IMR-90 (cell line): ENCODE measurements around the gene INPPL1. TPM values are rescaled to one million over a fixed set of nuclear protein-coding genes. Genes with fewer than 3 reads are reported as not detected.

Source experiments
- ATAC-seq: fragments of 200-7000 bp; cut with Tn5 transposase; 2 replicates; pipeline ENCODE4 v1.9.1; 2020; ENCODE audit warnings: low read depth, mild to moderate bottlenecking, moderate library complexity
- BruUV-seq: library from RNA; stranded (reverse); fragments of 400-500 nt; replicated peaks from 2 replicates; lab custom pipeline; 2021; lab: Mats Ljungman, UMichigan
- CTCF ChIA-PET: fragments of 300-600 bp; formaldehyde crosslinking; extraction: SDS; loops from one replicate; lab custom pipeline; 2021; ENCODE audit warnings: antibody characterized with exemption; lab: Yijun Ruan, JAX
- POLR2A ChIA-PET: fragments of 300-600 bp; sonication (Branson Sonifier 250); formaldehyde crosslinking; loops from one replicate; lab custom pipeline; 2022; ENCODE audit warnings: antibody characterized with exemption; ENCODE audit not compliant: unreplicated experiment; lab: Charles Lee
- DNase-seq: peaks from one replicate; pipeline ENCODE4 v3.0.0; 2013
- H2AFZ ChIP-seq: replicated peaks from 2 replicates; pipeline ENCODE3; 2013; ENCODE audit warnings: low read length, mild to moderate bottlenecking; ENCODE audit not compliant: poor library complexity
- H2AK5ac ChIP-seq: 2 replicates; pipeline ENCODE4 v1.6.1; 2013; ENCODE audit warnings: low read depth, low read length, inconsistent platforms
- H2AK9ac ChIP-seq: replicated peaks from 2 replicates; pipeline ENCODE3; 2013; ENCODE audit warnings: mild to moderate bottlenecking, low read depth, low read length, moderate library complexity; ENCODE audit not compliant: poor library complexity
- H2BK120ac ChIP-seq: 2 replicates; pipeline ENCODE4 v1.6.1; 2013; ENCODE audit warnings: low read depth, low read length, inconsistent platforms
- H2BK15ac ChIP-seq: 3 replicates; pipeline ENCODE4 v1.6.1; 2013; ENCODE audit warnings: low read depth, low read length, inconsistent platforms
- H2BK20ac ChIP-seq: 2 replicates; pipeline ENCODE4 v1.6.1; 2013; ENCODE audit warnings: low read depth, mild to moderate bottlenecking, inconsistent platforms, low read length, moderate library complexity
- H2BK5ac ChIP-seq: 2 replicates; pipeline ENCODE4 v1.6.1; 2013; ENCODE audit warnings: mild to moderate bottlenecking, low read depth, low read length, inconsistent platforms; ENCODE audit not compliant: poor library complexity, severe bottlenecking
- H3K14ac ChIP-seq: replicated peaks from 2 replicates; pipeline ENCODE4 v1.6.1; 2013; ENCODE audit warnings: low read depth, low read length, inconsistent platforms
- H3K18ac ChIP-seq: 2 replicates; pipeline ENCODE4 v1.6.1; 2013; ENCODE audit warnings: low read depth, low read length, control low read depth
- H3K23ac ChIP-seq: 2 replicates; pipeline ENCODE4 v1.6.1; 2013; ENCODE audit warnings: low read depth, low read length, inconsistent platforms
- H3K27ac ChIP-seq: 2 replicates; pipeline ENCODE4 v1.5.1; 2013; ENCODE audit warnings: mild to moderate bottlenecking, control low read depth, low read length; ENCODE audit not compliant: insufficient read depth
- H3K27me3 ChIP-seq: 2 replicates; pipeline ENCODE4 v1.6.1; 2013; ENCODE audit warnings: low read length; ENCODE audit not compliant: control insufficient read depth, insufficient read depth
- H3K36me3 ChIP-seq: 2 replicates; pipeline ENCODE4 v1.6.1; 2013; ENCODE audit warnings: low read length, mixed read lengths; ENCODE audit not compliant: control insufficient read depth, insufficient read depth
- H3K4ac ChIP-seq: 2 replicates; pipeline ENCODE4 v1.6.1; 2013; ENCODE audit warnings: low read depth, low read length, inconsistent platforms
- H3K4me1 ChIP-seq: 2 replicates; pipeline ENCODE4 v1.6.1; 2013; ENCODE audit warnings: low read length, mixed read lengths; ENCODE audit not compliant: control insufficient read depth, insufficient read depth
- H3K4me2 ChIP-seq: 2 replicates; pipeline ENCODE4 v1.6.1; 2013; ENCODE audit warnings: low read depth, mild to moderate bottlenecking, control low read depth, low read length, moderate library complexity
- H3K4me3 ChIP-seq: 2 replicates; pipeline ENCODE4 v1.5.1; 2013; ENCODE audit warnings: low read depth, mild to moderate bottlenecking, control low read depth, low read length, moderate library complexity; ENCODE audit not compliant: insufficient read depth
- H3K56ac ChIP-seq: 2 replicates; pipeline ENCODE4 v1.6.1; 2013; ENCODE audit warnings: low read length, inconsistent platforms; ENCODE audit not compliant: insufficient read depth; ENCODE audit errors: extremely low read depth
- H3K79me1 ChIP-seq, 2 experiments: 2 replicates each; pipeline ENCODE4 v1.6.1; 2013; ENCODE audit warnings: low read length in 2 of 2, inconsistent platforms in 1 of 2, low read depth in 1 of 2
- H3K9ac ChIP-seq: 2 replicates; pipeline ENCODE4 v1.6.1; 2013; ENCODE audit warnings: low read depth, low read length, control low read depth
- H3K9me1 ChIP-seq: 2 replicates; pipeline ENCODE4 v1.6.1; 2013; ENCODE audit warnings: low read length, inconsistent platforms; ENCODE audit not compliant: insufficient read depth
- H3K9me3 ChIP-seq: 2 replicates; pipeline ENCODE4 v1.6.1; 2013; ENCODE audit warnings: low read length; ENCODE audit not compliant: control insufficient read depth, insufficient read depth
- H4K20me1 ChIP-seq: 2 replicates; pipeline ENCODE4 v1.6.1; 2013; ENCODE audit warnings: low read length, inconsistent platforms; ENCODE audit not compliant: insufficient read depth
- H4K5ac ChIP-seq: 2 replicates; pipeline ENCODE4 v1.6.1; 2013; ENCODE audit warnings: mild to moderate bottlenecking, low read depth, low read length, control low read depth
- H4K8ac ChIP-seq, 2 experiments: 2 replicates each; pipeline ENCODE4 v1.6.1; 2013; ENCODE audit warnings: low read depth in 2 of 2, low read length in 2 of 2, control low read depth in 1 of 2, inconsistent platforms in 1 of 2
- H4K91ac ChIP-seq: 2 replicates; pipeline ENCODE4 v1.6.1; 2013; ENCODE audit warnings: low read depth, low read length, inconsistent platforms; ENCODE audit not compliant: insufficient read depth
- CEBPB ChIP-seq: IDR thresholded peaks from 2 replicates; pipeline ENCODE4 v1.6.1; 2012; ENCODE audit warnings: low read depth, low read length, improper control_type of control experiment
- FOS ChIP-seq: fragments of 150-350 bp; IDR thresholded peaks from 2 replicates; pipeline ENCODE4 v1.6.1; 2016; ENCODE audit warnings: low read depth, low read length
- WGBS, 2 experiments: methylation state at CpG; one replicate each; pipeline versions ENCODE4 v1.1.5 to v1.1.7; 2013; ENCODE audit warnings: missing lambda C conversion rate in 2 of 2; ENCODE audit not compliant: insufficient read length in 1 of 2; ENCODE audit errors: extremely low coverage in 2 of 2; 5-methylcytosine and 5-hydroxymethylcytosine counted together
- dilution Hi-C: fragments of 300-500 bp; cut with HindIII; formaldehyde crosslinking; loops from one replicate; pipeline ENCODE4 v1.14.3; 2018; ENCODE audit warnings: low sequenced_read_pairs; ENCODE audit not compliant: unreplicated experiment
- in situ Hi-C: fragments of 300-500 bp; cut with MboI; formaldehyde crosslinking; loops from 3 replicates; pipeline ENCODE4 v1.14.3; 2019; ENCODE audit warnings: low sequenced_read_pairs, inconsistent platforms, mixed read lengths
- intact Hi-C: fragments of 100-400 bp; cut with micrococcal nuclease; formaldehyde crosslinking; loops from 2 replicates; pipeline ENCODE4 v1.10.0; 2022
- polyA plus RNA-seq, 3 experiments: library from polyadenylated mRNA; depleted of rRNA; stranded (reverse); fragments of >200 nt; gene quantifications; 2 replicates each; pipeline ENCODE4 v1.2.3, GENCODE V29; 2012; ENCODE audit warnings: low replicate concordance in 1 of 3
- total RNA-seq: library from RNA; depleted of rRNA; stranded (reverse); fragments of >200 nt; gene quantifications from 2 replicates; pipeline ENCODE4 v1.2.3, GENCODE V29; 2012

The INPPL1 gene
- total and polyA plus RNA-seq, 2 of the 4 experiments (the other 2 are of a cell fraction): 27.4 to 105 TPM

DNA sequence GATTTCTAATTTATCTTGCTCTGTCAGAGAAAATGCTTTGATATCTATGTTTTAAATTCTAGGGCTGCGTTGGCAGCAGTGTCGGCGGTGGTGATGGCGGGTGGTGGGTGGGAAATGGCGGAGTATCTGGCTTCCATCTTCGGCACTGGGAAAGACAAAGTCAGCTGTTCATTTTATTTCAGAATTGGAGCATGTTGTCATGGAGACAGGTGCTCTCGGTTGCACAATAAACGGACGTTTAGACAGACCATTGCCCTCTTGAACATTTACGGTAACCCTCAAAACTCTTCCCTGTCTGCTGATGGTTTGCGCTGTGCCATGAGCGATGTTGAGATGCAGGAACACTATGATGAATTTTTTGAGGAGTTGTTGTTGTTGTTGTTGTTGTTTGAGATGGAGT, 55.5 kb downstream of the INPPL1 start:
- no peaks in the 10 kb centered on the region for H3K4me1 ChIP-seq
- ChIA-PET POLR2A (no interaction called here), CTCF (no interaction called here)
- no peak overlapping the region for H3K4ac ChIP-seq
- no peak for DNase-seq
- no peak overlapping the region for H3K14ac ChIP-seq
- H3K79me1 ChIP-seq: no peaks in the 10 kb centered on the region
- dilution Hi-C loops (no loop called here), in situ Hi-C loops (no loop called here), intact Hi-C loops (no loop called here)
- H4K91ac ChIP-seq: no peak overlapping the region
- H3K27ac ChIP-seq: no peak overlapping the region
- no peaks in the 10 kb centered on the region for H4K20me1 ChIP-seq
- H2BK15ac ChIP-seq: no peak overlapping the region
- no peak overlapping the region for H4K5ac ChIP-seq
- TF ChIP-seq CEBPB (0 out of 2 replicates have a peak, but pooled peaks have one; percentile 25), FOS (no peak)
- peaks cover 6% of the 10 kb centered on the region for H3K27me3 ChIP-seq
- no peak overlapping the region for H3K4me2 ChIP-seq
- H2AK5ac ChIP-seq: no peak overlapping the region
- H3K9me3 ChIP-seq: 0 out of 2 replicates have a peak, but pooled peaks cover 1% of the 10 kb centered on the region
- H2AFZ ChIP-seq: no peak overlapping the region
- no peak overlapping the region for H3K9ac ChIP-seq
- no peaks in the 10 kb centered on the region for H3K36me3 ChIP-seq
- H3K9me1 ChIP-seq: no peaks in the 10 kb centered on the region
- ATAC-seq: no peak
- no peak overlapping the region for H2BK20ac ChIP-seq
- H2BK120ac ChIP-seq: no peak overlapping the region
- H3K56ac ChIP-seq: no peak overlapping the region
- no peak overlapping the region for H2AK9ac ChIP-seq
- H2BK5ac ChIP-seq: no peak overlapping the region
- no peak overlapping the region for H4K8ac ChIP-seq
- WGBS, 2 experiments: 92% methylated on average over 2 of the region's 12 CpGs; no CpG with 5 or more reads in 1 of the 2 experiments
- no TSS peak for BruUV-seq
- no peak overlapping the region for H3K23ac ChIP-seq
- no peak overlapping the region for H3K18ac ChIP-seq
- no peak overlapping the region for H3K4me3 ChIP-seq
